Measurements from ENCODE around the gene CCDC85B.

The CCDC85B gene

DNA sequence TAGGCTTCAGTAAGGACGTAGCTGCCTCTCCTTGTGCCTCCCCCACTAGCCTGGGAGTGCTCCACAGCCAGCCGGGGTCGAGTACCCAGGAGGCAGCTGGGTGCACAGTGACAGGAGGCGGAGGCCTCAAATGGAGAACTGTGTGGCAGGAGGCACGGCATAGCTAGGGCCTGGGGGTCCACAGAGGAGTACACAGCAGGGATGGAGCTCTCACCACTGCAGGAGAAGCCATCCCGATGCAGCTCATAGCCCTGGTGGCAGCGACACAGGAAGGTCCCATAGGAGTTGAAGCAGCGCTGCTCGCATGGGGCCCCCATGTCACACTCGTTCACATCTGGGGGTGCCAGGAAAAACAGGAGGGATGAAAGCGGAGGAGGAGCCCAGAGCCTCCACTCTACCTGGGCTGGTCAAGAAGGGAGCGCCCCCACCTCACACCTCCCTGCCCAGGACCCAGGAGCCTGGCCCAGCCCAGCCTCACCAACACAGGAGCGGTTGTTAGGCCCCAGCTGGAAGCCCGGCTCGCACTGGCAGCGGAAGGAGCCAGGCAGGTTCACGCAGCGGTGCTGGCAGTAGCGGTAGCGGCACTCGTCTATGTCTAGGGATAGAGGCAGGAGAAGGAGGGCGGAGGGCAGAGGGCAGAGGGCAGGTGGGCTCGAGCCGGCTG, 20.7 kb upstream of the CCDC85B start:
- no peak for DNase-seq

- no peak for DNase-seq
Measured at GRCh38 chr11:65870307-65870658, 20.2 kb upstream of the CCDC85B start.

DNA sequence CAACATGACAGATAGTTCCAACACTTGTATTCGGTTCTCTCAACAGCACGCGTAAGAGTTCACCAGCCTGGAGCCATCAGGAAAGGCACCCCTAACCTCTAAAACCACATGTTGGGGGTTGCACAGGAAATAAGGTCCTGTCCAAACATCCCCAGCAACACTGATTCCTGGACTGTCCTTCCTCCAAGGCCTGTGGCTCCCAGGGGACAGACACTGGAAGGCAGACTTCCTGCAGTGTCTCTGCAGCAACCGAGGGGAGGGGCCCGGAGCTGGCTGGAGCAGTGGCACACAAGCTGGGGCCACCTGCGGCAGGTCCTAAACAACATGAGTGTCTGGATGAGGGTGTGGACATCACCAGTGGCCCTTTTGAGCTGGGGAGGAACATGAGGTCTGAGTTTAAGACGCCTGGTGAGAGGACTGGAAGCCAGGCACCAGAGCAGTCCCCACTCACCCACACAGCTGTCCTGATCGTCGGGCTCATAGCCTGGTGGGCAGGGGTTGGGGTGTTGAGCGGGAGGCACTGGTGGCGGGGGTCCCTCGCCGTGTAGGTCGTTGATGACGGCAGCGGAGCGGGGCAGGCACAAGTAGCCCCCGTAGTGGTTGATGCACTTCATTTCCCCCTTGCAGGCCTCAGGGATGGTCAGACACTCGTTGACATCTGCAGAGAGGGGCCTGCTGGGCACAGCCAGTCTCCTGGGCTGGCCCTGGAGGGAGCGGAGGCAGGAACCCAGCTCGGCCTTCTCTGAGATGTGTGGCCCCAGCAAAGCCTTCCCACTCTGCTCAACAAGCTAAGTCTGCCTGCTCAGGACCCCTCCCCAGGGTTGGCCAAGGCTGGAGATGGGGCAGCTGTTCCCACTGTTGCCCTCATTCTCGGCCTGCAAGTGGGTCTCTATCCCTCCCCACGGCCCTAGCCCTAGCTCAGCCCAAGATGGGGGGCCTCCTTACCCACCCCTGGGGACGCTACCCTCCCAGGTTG, 19.5 kb upstream of the CCDC85B start:
- DNase-seq, result no peak

DNA sequence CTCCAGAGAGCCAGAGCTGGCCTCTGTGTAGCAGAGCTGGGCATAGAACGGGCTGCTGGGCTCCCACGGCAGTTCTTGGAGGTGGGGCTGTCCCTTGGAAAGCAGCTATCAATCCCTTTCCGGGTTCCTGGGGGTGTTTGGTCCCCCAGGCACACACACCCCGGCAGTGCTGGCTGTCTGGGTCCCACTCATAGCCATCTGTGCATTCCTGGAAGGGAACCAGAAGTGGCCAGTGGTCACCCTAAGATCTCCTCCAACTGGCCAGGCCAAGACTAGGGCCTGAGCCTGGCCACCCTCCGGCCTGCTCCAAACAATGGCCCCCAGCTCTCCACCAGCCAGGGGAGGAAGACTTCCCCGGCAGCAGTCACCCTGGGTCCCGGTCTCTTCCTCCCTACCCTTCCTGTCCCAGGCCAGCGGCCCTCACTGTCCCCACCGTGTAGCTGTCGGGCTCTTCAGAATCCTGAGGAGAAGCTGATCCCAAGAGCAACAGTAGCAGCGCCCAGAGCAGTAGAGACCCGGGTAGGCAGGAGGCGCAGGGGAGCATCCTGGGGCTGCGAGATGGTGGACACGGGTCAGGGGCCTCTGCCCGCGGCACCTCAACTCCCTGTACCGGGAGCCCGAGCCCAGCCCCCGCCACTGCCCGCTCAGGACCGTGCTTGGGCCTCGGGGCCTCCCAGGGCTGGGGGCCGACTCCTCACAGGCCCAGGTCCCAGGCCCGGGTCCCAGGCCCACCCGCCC, 18.5 kb upstream of the CCDC85B start:
- no peak for DNase-seq

- no peak for DNase-seq
Measured at GRCh38 chr11:65872586-65873317, 17.7 kb upstream of the CCDC85B start, which contains the start of gene EFEMP2. EFEMP2 (minus strand) TSS chr11:65872800; CDS start chr11:65872354, 446 bp downstream.

- peak; percentile 73 for DNase-seq
Measured at GRCh38 chr11:65873318-65874156, 16.9 kb upstream of the CCDC85B start.

DNA sequence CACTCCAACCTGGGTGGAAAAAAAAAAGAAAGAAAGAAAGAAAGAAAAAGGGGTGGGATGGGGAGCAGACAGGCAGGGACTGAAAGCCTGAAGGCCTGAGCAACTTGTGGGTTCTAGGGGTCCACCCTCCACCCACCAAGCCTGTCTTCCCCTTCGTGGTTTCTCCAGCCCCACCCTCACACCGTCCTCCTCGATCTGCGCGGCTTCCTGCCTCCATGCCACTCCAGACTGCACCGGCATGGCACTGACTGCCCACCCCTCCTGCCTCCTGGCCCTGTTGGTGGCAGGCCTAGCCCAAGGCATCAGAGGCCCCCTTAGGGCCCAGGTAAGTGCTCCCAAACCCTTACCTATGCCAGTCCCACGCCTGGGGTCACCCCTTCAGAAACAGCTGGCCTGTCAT, 10.9 kb upstream of the CCDC85B start, which contains the start of gene CTSW:
TSS of gene CTSW (plus strand) at position 221 of the 400 bp plus-strand sequence. CDS start at position 239, 18 bp downstream.
- DNase-seq, result no peak

DNA sequence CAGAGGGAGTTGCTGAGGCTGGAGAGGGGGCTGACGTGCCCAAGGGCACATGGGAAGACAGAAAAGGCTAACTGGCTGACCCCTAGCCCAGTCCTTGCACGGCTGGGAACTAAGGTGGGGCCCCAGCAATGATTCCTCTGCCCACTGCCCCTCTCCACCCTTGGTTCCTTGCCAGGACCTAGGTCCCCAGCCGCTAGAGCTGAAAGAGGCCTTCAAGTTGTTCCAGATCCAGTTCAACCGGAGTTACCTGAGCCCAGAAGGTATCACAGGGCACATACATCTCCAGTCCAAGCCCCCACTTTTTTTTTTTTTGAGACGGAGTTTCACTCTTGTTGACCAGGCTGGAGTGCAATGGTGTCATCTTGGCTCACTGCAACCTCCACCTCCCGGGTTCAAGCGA, 10.4 kb upstream of the CCDC85B start:
- DNase-seq, result no peak

DNA sequence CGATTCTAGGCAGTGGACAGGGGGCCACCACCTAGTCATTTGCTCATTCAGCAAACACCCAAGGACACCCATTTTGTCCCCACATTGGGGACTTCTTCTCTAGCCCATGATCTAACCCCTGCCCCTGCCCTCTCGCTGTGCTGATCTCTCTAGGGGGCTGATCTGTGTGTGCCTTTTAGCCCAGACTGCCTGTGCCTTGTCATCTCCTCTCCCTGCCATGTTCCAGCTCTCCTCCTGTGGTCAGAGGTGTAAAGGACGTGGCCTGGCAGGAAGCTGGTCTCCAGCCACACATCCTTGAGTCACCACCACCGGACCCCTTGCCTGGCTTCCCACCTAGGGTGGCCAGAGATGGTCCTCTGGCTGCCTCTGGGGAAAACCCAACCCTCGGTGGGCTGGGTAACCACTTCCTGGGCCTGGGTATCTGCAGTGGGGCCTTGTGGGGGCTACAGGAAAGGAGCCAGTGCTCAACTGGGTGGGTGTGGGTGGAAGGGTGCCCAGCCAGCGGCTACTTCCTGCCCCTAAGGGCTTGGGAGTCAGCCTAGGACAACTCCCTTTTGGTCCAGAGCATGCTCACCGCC, 9.5 kb upstream of the CCDC85B start:
- no peak for DNase-seq

- DNase-seq, result no peak
Measured at GRCh38 chr11:65882120-65883057, 8.1 kb upstream of the CCDC85B start.

DNA sequence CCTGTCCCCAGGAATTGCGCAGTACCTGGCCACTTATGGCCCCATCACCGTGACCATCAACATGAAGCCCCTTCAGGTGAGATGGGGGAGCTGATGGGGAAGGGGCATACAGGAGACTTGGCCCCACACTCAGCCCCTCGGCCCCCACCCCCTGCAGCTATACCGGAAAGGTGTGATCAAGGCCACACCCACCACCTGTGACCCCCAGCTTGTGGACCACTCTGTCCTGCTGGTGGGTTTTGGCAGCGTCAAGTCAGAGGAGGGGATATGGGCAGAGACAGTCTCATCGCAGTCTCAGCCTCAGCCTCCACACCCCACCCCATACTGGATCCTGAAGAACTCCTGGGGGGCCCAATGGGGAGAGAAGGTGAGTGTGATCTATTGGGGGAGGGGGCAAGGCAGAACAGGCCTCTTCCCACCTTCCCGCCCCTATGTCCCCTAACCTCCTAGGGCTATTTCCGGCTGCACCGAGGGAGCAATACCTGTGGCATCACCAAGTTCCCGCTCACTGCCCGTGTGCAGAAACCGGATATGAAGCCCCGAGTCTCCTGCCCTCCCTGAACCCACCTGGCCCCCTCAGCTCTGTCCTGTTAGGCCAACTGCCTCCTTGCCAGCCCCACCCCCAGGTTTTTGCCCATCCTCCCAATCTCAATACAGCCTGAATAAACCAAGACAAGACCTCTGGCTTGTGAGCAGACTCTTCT, 7.3 kb upstream of the CCDC85B start:
- DNase-seq, result no peak

DNA sequence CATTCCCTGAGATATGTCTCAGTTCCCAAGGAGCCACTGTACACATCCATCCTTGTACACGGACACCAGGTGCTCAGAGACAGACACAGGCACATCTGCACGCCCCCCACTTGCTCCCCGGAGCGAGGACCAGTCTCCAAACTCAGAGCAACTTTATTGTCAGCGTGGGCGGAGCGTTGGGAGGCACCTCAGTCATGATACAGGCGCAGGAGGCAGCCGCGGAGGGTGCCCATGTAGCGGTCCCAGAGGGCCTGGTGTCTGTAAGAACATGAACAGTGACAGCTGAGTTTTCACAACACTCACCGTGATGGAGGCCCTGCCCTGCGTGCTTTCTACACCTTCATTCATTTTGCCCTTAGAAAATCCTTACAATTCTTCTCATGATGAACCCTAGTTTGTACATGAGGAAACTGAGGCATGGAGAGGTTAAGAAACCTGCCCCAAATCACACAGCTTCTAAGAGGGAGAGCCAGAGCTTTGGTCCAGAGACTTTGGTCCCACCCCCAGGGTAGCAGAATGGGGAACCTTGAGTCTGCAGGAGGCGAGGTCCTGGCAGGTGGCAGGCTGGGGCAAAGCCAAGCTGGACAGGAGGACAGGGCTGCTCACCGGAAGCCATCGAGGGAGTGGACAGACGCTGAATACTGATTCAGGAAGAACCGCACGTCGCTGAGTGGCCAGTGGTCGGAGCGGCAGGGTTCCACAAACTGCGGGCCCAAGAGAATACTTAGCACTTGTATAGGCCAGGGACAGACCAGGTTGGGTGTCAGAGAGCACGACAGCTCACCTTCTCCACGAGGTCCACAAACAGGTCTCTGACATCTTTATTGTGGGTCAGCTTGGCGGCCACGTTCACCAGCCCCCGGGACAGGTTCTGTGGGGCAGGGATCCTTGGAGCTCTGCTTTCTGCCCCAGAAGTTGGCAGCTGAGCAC, 6.4 kb upstream of the CCDC85B start:
- DNase-seq, result no peak

DNA sequence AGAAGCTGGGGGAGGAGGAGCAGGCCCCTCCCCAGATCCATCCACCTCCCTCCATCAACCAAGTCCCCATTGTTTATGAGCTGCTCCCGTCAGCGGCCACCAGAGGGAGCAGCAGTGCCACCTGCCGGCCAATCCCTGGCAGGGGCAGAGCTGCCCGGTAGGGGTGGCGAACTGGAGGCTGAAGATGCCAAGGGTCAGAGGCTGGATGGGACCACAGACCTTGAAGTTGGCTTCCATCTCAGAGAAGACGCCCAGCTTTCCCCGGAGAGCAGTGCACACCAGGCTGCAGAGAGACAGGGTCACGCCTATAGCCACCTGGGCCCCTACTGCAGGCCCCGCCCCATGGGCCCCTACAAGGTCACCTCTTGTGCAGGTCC, 5.8 kb upstream of the CCDC85B start:
- no peak for DNase-seq

- DNase-seq, result no peak
Measured at GRCh38 chr11:65885231-65885630, 5.2 kb upstream of the CCDC85B start.

DNA sequence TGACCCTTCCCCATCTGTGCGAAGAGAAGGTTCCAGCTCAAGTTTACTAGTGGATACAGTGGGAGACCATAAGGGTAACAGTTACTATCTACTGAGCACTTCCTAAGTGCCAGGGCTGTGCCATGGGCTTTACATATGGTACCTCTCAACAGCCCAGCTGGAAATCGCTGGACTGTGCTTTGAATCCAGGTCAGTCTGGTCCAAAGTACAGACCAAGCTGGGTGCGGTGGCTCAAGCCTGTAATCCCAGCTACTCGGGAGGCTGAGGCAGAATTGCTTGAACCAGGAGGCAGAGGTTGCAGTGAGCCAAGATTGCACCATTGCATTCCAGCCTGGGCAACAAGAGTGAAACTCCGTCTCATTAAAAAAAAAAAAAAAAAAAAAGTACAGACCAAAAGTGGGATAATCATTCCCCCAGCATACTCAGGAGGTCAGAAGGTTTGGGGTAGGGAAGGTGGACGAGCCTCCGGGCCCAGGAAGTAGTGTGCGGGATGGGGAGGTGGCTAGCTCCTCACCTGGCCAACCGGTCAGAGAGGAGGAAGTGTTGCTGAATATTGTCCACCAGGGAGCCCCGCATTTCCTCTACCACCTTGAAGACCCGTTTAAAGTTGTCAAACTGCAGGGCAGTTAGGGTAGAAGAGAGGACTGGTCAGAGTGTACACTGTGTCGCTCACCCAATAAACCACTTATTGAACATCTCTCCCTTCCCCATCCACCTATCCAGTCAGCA, 4.5 kb upstream of the CCDC85B start:
- no peak for DNase-seq

DNA sequence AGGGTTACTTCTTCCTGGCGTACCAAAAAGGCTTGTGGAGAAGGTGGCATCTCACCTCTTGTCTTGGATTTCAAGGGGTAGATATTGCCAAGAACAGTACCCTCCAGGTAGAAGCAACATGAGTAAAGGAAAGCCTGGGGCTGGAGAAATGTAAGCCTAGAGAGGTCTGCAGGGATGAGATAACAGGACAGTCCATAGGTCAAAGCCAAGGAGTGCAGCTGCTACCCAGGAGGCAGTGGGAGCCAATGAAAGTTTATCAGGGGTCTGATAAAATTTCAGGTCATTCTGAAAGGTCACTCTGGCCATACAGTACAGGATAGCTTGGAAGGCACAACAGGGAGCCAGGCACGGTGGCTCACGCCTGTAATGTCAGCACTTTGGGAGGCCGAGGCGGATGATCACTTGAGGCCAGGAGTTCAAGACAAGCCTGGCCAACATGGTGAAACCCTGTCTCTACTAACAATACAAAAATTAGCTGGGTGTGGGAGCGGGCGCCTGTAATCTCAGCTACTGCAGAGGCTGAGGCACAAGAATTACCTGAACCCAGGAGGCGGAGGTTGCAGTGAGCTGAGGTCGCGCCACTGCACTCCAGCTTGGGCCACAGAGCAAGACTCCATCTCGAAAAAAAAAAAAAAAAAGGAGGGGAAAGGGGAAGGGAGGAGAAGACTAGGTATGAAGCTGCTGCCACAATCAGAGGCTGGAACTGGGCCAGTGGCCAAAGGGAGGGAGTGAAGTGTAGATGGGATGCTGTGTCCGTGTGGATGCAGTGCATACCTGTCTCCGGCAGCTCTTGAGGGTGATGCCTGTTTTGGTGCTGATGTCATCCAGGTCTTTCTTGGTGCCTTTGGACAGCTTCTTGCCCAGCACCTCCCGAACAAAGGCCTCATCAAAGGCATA, 3.4 kb upstream of the CCDC85B start:
- no peak for DNase-seq

Data from GOT3 (cell line).